ENCODE results near the gene IL18RAP.

IL18RAP gene

DNA sequence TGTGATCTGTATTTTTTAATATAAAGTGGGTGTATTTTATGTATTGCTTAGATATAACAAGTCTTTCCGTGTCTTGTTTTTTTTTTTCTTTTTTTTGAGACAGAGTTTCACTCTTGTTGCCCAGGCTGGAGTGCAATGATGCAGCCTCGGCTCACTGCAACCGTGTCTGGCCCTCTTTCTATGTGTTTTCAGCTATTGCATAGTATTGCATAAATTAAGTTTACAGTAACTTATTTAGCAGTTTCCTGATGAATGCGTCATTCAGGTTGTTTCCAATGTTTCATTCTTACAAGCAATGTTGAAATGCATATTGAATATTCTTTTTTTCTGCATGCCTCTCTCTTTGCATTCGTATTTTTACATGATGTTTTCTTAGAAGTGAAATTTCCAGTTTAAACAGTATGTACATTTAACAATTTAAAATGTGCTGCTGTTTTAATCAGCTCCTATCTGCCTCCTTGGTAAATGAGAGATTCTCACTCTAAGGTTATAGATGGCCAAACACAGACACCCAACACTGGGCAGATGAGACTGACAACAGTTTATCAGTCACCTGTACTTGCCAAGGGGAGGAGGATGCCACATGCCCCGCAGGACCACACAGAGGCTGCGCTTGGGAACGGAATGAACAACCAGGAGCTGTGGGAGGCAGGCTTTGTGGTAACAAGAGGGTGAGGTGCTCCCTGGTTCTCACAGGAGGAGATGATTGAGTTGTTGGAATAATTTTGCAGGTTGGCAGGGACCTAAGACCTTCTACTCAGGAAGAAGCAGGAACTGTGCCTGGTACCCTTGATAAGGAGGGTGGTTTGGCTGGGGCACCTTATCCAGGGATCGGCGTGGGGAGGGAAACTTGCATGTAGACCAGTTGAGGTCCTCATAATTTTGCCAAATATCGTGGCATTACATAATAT is 57.6 kb downstream of the IL18RAP start:
- Histone ChIP-seq H3K4me2 (ENCODE audit: low read length) (no peak overlapping the region), H4K20me1 (ENCODE audit: control insufficient read depth, insufficient read depth, low read depth, low read length) (no peaks in the 10 kb centered on the region)

DNA sequence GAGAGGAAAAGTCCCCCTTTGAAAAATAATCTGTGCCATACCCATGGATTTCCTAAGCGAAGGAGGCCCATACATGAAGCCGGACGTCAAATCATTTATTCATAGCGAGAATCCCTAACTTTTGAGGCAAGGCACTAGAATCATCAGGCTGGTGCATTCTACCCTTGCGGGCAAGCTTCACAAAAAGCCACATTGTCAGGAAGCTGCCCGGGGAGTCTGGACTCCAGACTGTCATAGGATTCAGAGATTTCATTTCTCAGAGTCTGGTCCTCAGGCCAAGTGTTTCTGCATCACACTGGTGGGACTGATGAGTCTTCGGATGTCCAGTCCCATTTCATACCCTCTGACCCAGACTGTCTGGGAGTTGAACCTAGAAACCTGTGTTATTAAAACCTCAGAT is 59.0 kb downstream of the IL18RAP start:
- H3K27ac ChIP-seq (ENCODE audit: low read depth, low read length), result no peak overlapping the region

More for the DNA sequence above, 57.6 kb downstream of the IL18RAP start:
- Histone ChIP-seq H3K27me3 (ENCODE audit: control insufficient read depth, low read length) (no peaks in the 10 kb centered on the region), H3K27ac (ENCODE audit: low read depth, low read length) (no peak overlapping the region), H3K9me3 (ENCODE audit: control insufficient read depth, insufficient read depth, low read length) (no peaks in the 10 kb centered on the region), H3F3A (ENCODE audit: control insufficient read depth, insufficient read depth) (no peaks in the 10 kb centered on the region), H3K36me3 (ENCODE audit: control insufficient read depth, low read length) (no peaks in the 10 kb centered on the region), H3K79me2 (ENCODE audit: control insufficient read depth, low read length) (no peaks in the 10 kb centered on the region), H3K9me2 (replicated peaks; ENCODE audit: control insufficient read depth, low read length) (no peaks in the 10 kb centered on the region), H3K4me3 (ENCODE audit: low read length) (no peak overlapping the region), H3K4me1 (ENCODE audit: control insufficient read depth, low read length) (no peaks in the 10 kb centered on the region)
- no peak for TF ChIP-seq EZH2phosphoT487 (IDR thresholded peaks at IDR 0.05; ENCODE audit: borderline replicate concordance, low read length)
- TF ChIP-seq, protein P1, sequence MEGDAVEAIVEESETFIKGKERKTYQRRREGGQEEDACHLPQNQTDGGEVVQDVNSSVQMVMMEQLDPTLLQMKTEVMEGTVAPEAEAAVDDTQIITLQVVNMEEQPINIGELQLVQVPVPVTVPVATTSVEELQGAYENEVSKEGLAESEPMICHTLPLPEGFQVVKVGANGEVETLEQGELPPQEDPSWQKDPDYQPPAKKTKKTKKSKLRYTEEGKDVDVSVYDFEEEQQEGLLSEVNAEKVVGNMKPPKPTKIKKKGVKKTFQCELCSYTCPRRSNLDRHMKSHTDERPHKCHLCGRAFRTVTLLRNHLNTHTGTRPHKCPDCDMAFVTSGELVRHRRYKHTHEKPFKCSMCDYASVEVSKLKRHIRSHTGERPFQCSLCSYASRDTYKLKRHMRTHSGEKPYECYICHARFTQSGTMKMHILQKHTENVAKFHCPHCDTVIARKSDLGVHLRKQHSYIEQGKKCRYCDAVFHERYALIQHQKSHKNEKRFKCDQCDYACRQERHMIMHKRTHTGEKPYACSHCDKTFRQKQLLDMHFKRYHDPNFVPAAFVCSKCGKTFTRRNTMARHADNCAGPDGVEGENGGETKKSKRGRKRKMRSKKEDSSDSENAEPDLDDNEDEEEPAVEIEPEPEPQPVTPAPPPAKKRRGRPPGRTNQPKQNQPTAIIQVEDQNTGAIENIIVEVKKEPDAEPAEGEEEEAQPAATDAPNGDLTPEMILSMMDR (IDR thresholded peaks at IDR 0.05; ENCODE audit: low read depth, low read length, poor library complexity, severe bottlenecking), result no peak

DNA sequence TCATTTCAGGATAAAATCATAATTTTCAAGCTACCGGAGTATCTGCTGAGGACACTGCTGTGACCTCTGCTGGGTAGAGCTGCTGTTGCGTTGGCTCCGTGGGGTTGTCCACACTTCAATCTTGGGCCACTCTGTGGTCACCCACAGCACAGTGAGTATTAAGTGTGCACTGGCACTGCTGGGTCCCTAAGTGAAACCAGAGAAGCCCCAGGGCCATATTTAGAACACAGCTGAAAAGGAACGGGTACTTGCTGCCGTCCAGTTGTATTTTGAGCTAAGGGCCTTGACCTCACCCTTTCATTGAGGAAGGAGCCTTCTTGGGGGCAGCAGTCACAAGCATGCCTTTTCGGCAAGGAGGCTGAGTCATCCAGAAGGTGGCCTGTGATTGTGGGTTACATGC is 60.1 kb downstream of the IL18RAP start:
- no peak overlapping the region for H3K27ac ChIP-seq (ENCODE audit: low read depth, low read length)
- H3K79me2 ChIP-seq (ENCODE audit: control insufficient read depth, low read length), result no peaks in the 10 kb centered on the region
- H3K4me1 ChIP-seq (ENCODE audit: control insufficient read depth, low read length), result no peaks in the 10 kb centered on the region
- no peaks in the 10 kb centered on the region for H4K20me1 ChIP-seq (ENCODE audit: control insufficient read depth, insufficient read depth, low read depth, low read length)
- no peaks in the 10 kb centered on the region for H3F3A ChIP-seq (ENCODE audit: control insufficient read depth, insufficient read depth)
- H3K9me3 ChIP-seq (ENCODE audit: control insufficient read depth, insufficient read depth, low read length), result no peaks in the 10 kb centered on the region
- TF ChIP-seq, protein P1 (IDR thresholded peaks at IDR 0.05; ENCODE audit: low read depth, low read length, poor library complexity, severe bottlenecking), result no peak
- TF ChIP-seq EZH2phosphoT487 (IDR thresholded peaks at IDR 0.05; ENCODE audit: borderline replicate concordance, low read length), result no peak
- H3K9me2 ChIP-seq (replicated peaks; ENCODE audit: control insufficient read depth, low read length), result no peaks in the 10 kb centered on the region
- H3K36me3 ChIP-seq (ENCODE audit: control insufficient read depth, low read length), result no peaks in the 10 kb centered on the region
- no peak overlapping the region for H3K4me3 ChIP-seq (ENCODE audit: low read length)
- H3K27me3 ChIP-seq (ENCODE audit: control insufficient read depth, low read length), result no peaks in the 10 kb centered on the region
- no peak overlapping the region for H3K4me2 ChIP-seq (ENCODE audit: low read length)

More for the DNA sequence above, 59.0 kb downstream of the IL18RAP start:
- no peaks in the 10 kb centered on the region for H3K9me3 ChIP-seq (ENCODE audit: control insufficient read depth, insufficient read depth, low read length)
- H3K79me2 ChIP-seq (ENCODE audit: control insufficient read depth, low read length), result no peaks in the 10 kb centered on the region
- no peaks in the 10 kb centered on the region for H3K36me3 ChIP-seq (ENCODE audit: control insufficient read depth, low read length)
- no peak overlapping the region for H3K4me3 ChIP-seq (ENCODE audit: low read length)
- H3F3A ChIP-seq (ENCODE audit: control insufficient read depth, insufficient read depth), result no peaks in the 10 kb centered on the region
- H3K9me2 ChIP-seq (replicated peaks; ENCODE audit: control insufficient read depth, low read length), result no peaks in the 10 kb centered on the region
- no peaks in the 10 kb centered on the region for H3K4me1 ChIP-seq (ENCODE audit: control insufficient read depth, low read length)
- no peaks in the 10 kb centered on the region for H4K20me1 ChIP-seq (ENCODE audit: control insufficient read depth, insufficient read depth, low read depth, low read length)
- TF ChIP-seq EZH2phosphoT487 (IDR thresholded peaks at IDR 0.05; ENCODE audit: borderline replicate concordance, low read length), result no peak
- TF ChIP-seq, protein P1 (IDR thresholded peaks at IDR 0.05; ENCODE audit: low read depth, low read length, poor library complexity, severe bottlenecking), result no peak
- H3K27me3 ChIP-seq (ENCODE audit: control insufficient read depth, low read length), result no peaks in the 10 kb centered on the region
- H3K4me2 ChIP-seq (ENCODE audit: low read length), result no peak overlapping the region
